ENCODE measurements around the gene SELENOO. TPM values are rescaled to one million over a fixed set of nuclear protein-coding genes. Genes with fewer than 3 reads are reported as not detected.

Gene SELENOO
- total RNA-seq, 1 experiment from 2014 or later = 34.3 TPM

GRCh38 chr22:50179937-50180726 is 20.7 kb upstream of the SELENOO start:
- no peak for ATAC-seq
- in situ Hi-C loops (cut with HindIII; ENCODE audit: low pct_unique_long_range_greater_than_20kb, low sequenced_read_pairs) = no loop called here
- H3K9me3 ChIP-seq (ENCODE audit: control insufficient read depth, insufficient read depth, low read depth, low read length) = no peaks in the 10 kb centered on the region
- intact Hi-C loops (cut with micrococcal nuclease; ENCODE audit: unreplicated experiment) = no loop called here
- no TSS peak for BruUV-seq (replicated peaks)
- no peak overlapping the region for H3K27ac ChIP-seq (ENCODE audit: low read length)
- no peaks in the 10 kb centered on the region for H3K27me3 ChIP-seq (ENCODE audit: control insufficient read depth, insufficient read depth, low read length)
- POLR2A ChIA-PET = no interaction called here
- peaks cover 14% of the 10 kb centered on the region; the same call in 1 of the 2 replicates for H3K4me1 ChIP-seq (ENCODE audit: control insufficient read depth, insufficient read depth, low read length)
- DNase-seq (ENCODE audit: low read depth, low spot score) = no peak
- TF ChIP-seq REST (IDR thresholded peaks at IDR 0.05; ENCODE audit: insufficient read depth in 1 of 2, low read depth in 2 of 2, low read length in 1 of 2) = no peak
- TF ChIP-seq TCF7L2 (IDR thresholded peaks at IDR 0.05; ENCODE audit: low read depth, low read length) = no peak
- no peak for TF ChIP-seq SIN3A (IDR thresholded peaks at IDR 0.05; ENCODE audit: borderline replicate concordance, insufficient read depth, low read depth, low read length)
- no peak for TF ChIP-seq POLR2AphosphoS5 (IDR thresholded peaks at IDR 0.05; ENCODE audit: low read depth, low read length)
- no peak for TF ChIP-seq CTCF (IDR thresholded peaks at IDR 0.05)
- no peaks in the 10 kb centered on the region for H3K36me3 ChIP-seq (ENCODE audit: control insufficient read depth, insufficient read depth, low read length)
- H3K4me3 ChIP-seq (ENCODE audit: low read depth in 2 of 2, low read length in 2 of 2) = no peak overlapping the region
- CTCF ChIA-PET = no interaction called here

DNA sequence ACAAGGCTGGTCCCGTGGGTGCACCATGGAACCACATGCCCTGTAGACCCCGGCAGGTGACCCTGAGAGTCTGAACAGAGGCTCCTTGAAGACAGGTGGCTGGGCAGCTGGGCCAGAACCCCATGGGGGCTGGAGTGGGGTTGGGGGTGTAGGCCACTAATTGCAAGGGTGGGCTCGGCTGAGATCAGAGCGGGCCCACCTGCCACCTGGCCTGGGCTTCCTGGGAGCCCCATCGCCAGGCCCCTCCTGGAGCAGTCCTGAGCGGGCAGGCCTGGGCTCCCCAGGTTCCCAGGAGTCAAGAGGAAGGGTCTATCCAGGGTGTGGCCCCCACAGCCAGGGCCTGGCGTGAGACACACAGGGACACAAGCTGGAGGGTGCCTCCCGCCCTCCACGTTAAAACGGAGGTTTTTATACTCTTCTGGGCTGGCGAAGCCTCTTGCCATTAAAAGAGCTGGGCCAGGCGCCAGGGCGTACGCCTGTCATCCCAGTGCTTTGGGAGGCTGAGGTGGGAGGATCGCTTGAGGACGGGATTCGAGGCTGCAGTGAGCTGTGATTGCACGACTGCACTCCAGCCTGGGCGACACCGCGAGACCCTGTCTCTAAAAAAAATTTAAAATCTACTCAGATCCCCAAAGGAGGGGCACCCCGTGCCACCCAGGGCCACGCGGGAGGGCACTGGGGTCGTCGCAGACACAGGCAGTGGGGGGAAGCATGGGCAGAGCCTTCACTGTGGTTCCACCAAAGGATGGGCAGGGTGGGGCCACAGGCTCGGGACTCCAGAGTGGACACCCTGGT is 19.9 kb upstream of the SELENOO start:
- Histone ChIP-seq H3K27me3 (ENCODE audit: control insufficient read depth, insufficient read depth, low read length) (no peaks in the 10 kb centered on the region), H3K27ac (ENCODE audit: low read length) (no peak overlapping the region), H3K36me3 (ENCODE audit: control insufficient read depth, insufficient read depth, low read length) (no peaks in the 10 kb centered on the region), H3K4me1 (ENCODE audit: control insufficient read depth, insufficient read depth, low read length) (peaks cover 14% of the 10 kb centered on the region; the same call in 1 of the 2 replicates), H3K9me3 (ENCODE audit: control insufficient read depth, insufficient read depth, low read depth, low read length) (no peaks in the 10 kb centered on the region), H3K4me3 (ENCODE audit: low read depth in 2 of 2, low read length in 2 of 2) (no peak overlapping the region)
- no peak for TF ChIP-seq REST (IDR thresholded peaks at IDR 0.05; ENCODE audit: insufficient read depth in 1 of 2, low read depth in 2 of 2, low read length in 1 of 2)
- no peak for TF ChIP-seq CTCF (IDR thresholded peaks at IDR 0.05)
- TF ChIP-seq POLR2AphosphoS5 (IDR thresholded peaks at IDR 0.05; ENCODE audit: low read depth, low read length) = no peak
- no peak for TF ChIP-seq TCF7L2 (IDR thresholded peaks at IDR 0.05; ENCODE audit: low read depth, low read length)
- TF ChIP-seq SIN3A (IDR thresholded peaks at IDR 0.05; ENCODE audit: borderline replicate concordance, insufficient read depth, low read depth, low read length) = no peak
- ChIA-PET CTCF (no interaction called here), POLR2A (no interaction called here)
- no TSS peak for BruUV-seq (replicated peaks)
- in situ Hi-C loops (cut with HindIII; ENCODE audit: low pct_unique_long_range_greater_than_20kb, low sequenced_read_pairs) (no loop called here), intact Hi-C loops (cut with micrococcal nuclease; ENCODE audit: unreplicated experiment) (no loop called here)
- ATAC-seq (no peak), DNase-seq (ENCODE audit: low read depth, low spot score) (no peak)
